GM12878 (cell line): Measurements from ENCODE around the gene UQCR11.

Source experiments
- CBX3 ChIP-seq: fragments of 200-600 bp; sonication (generic); IDR thresholded peaks from 2 replicates; pipeline ENCODE4 v1.6.1; 2016; ENCODE audit warnings: low read depth, borderline replicate concordance
- CEBPB ChIP-seq, 2 experiments: fragments of 150-350 bp in 1 of 2; IDR thresholded peaks; 2 replicates each; pipeline ENCODE4 v1.6.1; 2012 to 2014; ENCODE audit warnings: low read depth in 2 of 2, low read length in 2 of 2, borderline replicate concordance in 1 of 2, inconsistent platforms in 1 of 2
- ETV6 ChIP-seq, 2 experiments: fragments of 450-650 bp in 1 of 2; IDR thresholded peaks in 1 of 2; conservative IDR thresholded peaks in 1 of 2; 2 replicates each; pipeline ENCODE4 v1.6.1; 2014; ENCODE audit warnings: antibody characterized with exemption in 1 of 2, borderline replicate concordance in 1 of 2, low read depth in 1 of 2, mild to moderate bottlenecking in 1 of 2, moderate library complexity in 1 of 2
- NR2C2 ChIP-seq: IDR thresholded peaks from 2 replicates; pipeline ENCODE4 v1.6.1; 2011; ENCODE audit warnings: borderline replicate concordance, low read depth; ENCODE audit not compliant: control insufficient read depth, insufficient read length
- RCOR1 ChIP-seq: conservative IDR thresholded peaks from 2 replicates; pipeline ENCODE4 v1.6.1; 2012; ENCODE audit warnings: low read depth, low read length, improper control_type of control experiment
- ZNF217 ChIP-seq: fragments of 450-650 bp; IDR thresholded peaks from 2 replicates; pipeline ENCODE4 v1.6.1; 2017; ENCODE audit warnings: antibody characterized with exemption, mild to moderate bottlenecking
- TF ChIP-seq, protein P1 (sequence below): IDR thresholded peaks from 2 replicates; pipeline ENCODE4 v1.6.1; 2011; ENCODE audit warnings: borderline replicate concordance, low read depth, mild to moderate bottlenecking, moderate library complexity, mixed read lengths, low read length; ENCODE audit not compliant: insufficient read depth; ENCODE audit errors: extremely low read length
- TF ChIP-seq, protein P2 (sequence below), 3 experiments: IDR thresholded peaks in 2 of 3; conservative IDR thresholded peaks in 1 of 3; 2 replicates each; pipeline ENCODE4 v1.5.1; 2011; ENCODE audit warnings: low read depth in 3 of 3, low read length in 3 of 3, mild to moderate bottlenecking in 3 of 3, control low read depth in 2 of 3, moderate library complexity in 2 of 3, inconsistent platforms in 1 of 3, mixed read lengths in 1 of 3; ENCODE audit not compliant: control insufficient read depth in 2 of 3, insufficient read depth in 1 of 3; ENCODE audit errors: extremely low read depth in 1 of 3
- TF ChIP-seq, protein P3 (sequence below): IDR thresholded peaks from 2 replicates; pipeline ENCODE4 v1.6.1; 2012; ENCODE audit warnings: low read length, inconsistent platforms

GRCh38 chr19:1632462-1633268, 27.4 kb upstream of the UQCR11 start:
- TF ChIP-seq ZNF217 (no peak), CBX3 (no peak), CEBPB (IDR thresholded peaks at IDR 0.05; ENCODE audit: borderline replicate concordance in 1 of 2, low read depth in 2 of 2, low read length in 2 of 2) (no peak), ETV6 (conservative IDR thresholded peaks at IDR 0.05 in 1 of 2, IDR thresholded peaks at IDR 0.05 in 1 of 2; ENCODE audit: borderline replicate concordance in 1 of 2, low read depth in 1 of 2) (no peak), RCOR1 (no peak), NR2C2 (no peak)
- TF ChIP-seq, protein P1, sequence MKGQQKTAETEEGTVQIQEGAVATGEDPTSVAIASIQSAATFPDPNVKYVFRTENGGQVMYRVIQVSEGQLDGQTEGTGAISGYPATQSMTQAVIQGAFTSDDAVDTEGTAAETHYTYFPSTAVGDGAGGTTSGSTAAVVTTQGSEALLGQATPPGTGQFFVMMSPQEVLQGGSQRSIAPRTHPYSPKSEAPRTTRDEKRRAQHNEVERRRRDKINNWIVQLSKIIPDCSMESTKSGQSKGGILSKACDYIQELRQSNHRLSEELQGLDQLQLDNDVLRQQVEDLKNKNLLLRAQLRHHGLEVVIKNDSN: no peak
- TF ChIP-seq, protein P2, sequence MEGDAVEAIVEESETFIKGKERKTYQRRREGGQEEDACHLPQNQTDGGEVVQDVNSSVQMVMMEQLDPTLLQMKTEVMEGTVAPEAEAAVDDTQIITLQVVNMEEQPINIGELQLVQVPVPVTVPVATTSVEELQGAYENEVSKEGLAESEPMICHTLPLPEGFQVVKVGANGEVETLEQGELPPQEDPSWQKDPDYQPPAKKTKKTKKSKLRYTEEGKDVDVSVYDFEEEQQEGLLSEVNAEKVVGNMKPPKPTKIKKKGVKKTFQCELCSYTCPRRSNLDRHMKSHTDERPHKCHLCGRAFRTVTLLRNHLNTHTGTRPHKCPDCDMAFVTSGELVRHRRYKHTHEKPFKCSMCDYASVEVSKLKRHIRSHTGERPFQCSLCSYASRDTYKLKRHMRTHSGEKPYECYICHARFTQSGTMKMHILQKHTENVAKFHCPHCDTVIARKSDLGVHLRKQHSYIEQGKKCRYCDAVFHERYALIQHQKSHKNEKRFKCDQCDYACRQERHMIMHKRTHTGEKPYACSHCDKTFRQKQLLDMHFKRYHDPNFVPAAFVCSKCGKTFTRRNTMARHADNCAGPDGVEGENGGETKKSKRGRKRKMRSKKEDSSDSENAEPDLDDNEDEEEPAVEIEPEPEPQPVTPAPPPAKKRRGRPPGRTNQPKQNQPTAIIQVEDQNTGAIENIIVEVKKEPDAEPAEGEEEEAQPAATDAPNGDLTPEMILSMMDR (IDR thresholded peaks at IDR 0.05 in 2 of 3, conservative IDR thresholded peaks at IDR 0.05 in 1 of 3; ENCODE audit: control insufficient read depth in 2 of 3, extremely low read depth in 1 of 3, insufficient read depth in 1 of 3, low read depth in 3 of 3, low read length in 3 of 3): no peak
- TF ChIP-seq, protein P3, sequence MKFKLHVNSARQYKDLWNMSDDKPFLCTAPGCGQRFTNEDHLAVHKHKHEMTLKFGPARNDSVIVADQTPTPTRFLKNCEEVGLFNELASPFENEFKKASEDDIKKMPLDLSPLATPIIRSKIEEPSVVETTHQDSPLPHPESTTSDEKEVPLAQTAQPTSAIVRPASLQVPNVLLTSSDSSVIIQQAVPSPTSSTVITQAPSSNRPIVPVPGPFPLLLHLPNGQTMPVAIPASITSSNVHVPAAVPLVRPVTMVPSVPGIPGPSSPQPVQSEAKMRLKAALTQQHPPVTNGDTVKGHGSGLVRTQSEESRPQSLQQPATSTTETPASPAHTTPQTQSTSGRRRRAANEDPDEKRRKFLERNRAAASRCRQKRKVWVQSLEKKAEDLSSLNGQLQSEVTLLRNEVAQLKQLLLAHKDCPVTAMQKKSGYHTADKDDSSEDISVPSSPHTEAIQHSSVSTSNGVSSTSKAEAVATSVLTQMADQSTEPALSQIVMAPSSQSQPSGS: no peak
